Peyer's patch (tissue), 4 donors: ENCODE measurements around the gene LRRFIP1.

Experiments
- POLR2A ChIP-seq, 2 donors: fragments of 450-650 bp; IDR thresholded peaks; one replicate each; pipeline ENCODE4 v1.5.1; 2017; ENCODE audit warnings: antibody characterized with exemption in 2 of 2, mild to moderate bottlenecking in 2 of 2, moderate library complexity in 2 of 2
- TF ChIP-seq, protein P1 (sequence below), 6 experiments: fragments of 450-650 bp in 4 of 6; fragments of 200-600 bp in 2 of 6; sonication (generic) in 1 of 6; IDR thresholded peaks; one replicate each; pipeline ENCODE4 v1.5.1; 2017 to 2019; ENCODE audit warnings: antibody characterized with exemption in 6 of 6, mild to moderate bottlenecking in 3 of 6, moderate library complexity in 1 of 6

DNA sequence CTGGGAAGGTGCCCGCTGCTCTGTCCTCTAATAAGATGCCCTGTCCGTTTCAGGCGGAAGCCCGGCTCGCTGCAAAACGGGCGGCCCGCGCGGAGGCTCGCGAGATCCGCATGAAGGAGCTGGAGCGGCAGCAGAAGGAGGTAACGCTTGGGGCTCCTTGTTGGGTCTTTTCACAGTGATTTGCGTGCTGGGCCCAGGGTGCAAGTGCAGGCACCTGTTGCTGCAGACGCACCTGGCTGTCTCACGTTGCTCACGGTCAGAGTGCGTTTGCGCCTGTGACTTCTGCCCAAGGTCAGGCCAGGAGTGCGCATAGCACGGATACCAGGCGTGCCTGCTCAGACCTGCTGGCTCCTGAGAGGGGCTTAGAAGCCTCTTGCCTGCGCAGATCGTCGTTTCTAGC is 81.1 kb downstream of the LRRFIP1 start:
- TF ChIP-seq, protein P1, sequence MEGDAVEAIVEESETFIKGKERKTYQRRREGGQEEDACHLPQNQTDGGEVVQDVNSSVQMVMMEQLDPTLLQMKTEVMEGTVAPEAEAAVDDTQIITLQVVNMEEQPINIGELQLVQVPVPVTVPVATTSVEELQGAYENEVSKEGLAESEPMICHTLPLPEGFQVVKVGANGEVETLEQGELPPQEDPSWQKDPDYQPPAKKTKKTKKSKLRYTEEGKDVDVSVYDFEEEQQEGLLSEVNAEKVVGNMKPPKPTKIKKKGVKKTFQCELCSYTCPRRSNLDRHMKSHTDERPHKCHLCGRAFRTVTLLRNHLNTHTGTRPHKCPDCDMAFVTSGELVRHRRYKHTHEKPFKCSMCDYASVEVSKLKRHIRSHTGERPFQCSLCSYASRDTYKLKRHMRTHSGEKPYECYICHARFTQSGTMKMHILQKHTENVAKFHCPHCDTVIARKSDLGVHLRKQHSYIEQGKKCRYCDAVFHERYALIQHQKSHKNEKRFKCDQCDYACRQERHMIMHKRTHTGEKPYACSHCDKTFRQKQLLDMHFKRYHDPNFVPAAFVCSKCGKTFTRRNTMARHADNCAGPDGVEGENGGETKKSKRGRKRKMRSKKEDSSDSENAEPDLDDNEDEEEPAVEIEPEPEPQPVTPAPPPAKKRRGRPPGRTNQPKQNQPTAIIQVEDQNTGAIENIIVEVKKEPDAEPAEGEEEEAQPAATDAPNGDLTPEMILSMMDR (IDR thresholded peaks at IDR 0.05), result no peak
- TF ChIP-seq POLR2A (IDR thresholded peaks at IDR 0.05), result no peak
